A549 (cell line): Measurements from ENCODE around the gene UGT1A9.

Experiments used
- POLR2A ChIP-seq: IDR thresholded peaks from 2 replicates; pipeline ENCODE4 v1.6.1; 2012; ENCODE audit warnings: mild to moderate bottlenecking, low read length
- RAD21 ChIP-seq, 2 experiments: fragments of >200 bp in 1 of 2; sonication (Bioruptor Twin) in 1 of 2; formaldehyde crosslinking in 1 of 2; IDR thresholded peaks in 1 of 2; conservative IDR thresholded peaks in 1 of 2; 2 replicates in 1 of 2; 3 replicates in 1 of 2; pipeline ENCODE4 v1.6.1; 2012 to 2018; ENCODE audit warnings: inconsistent platforms in 1 of 2
- SMC3 ChIP-seq: fragments of >200 bp; sonication (Bioruptor Twin); formaldehyde crosslinking; IDR thresholded peaks from 3 replicates; pipeline ENCODE4 v1.6.1; 2018; ENCODE audit warnings: inconsistent platforms
- TF ChIP-seq, protein P1 (sequence below): fragments of >200 bp; sonication (Bioruptor Twin); formaldehyde crosslinking; IDR thresholded peaks from 3 replicates; pipeline ENCODE4 v1.5.1; 2016
- TF ChIP-seq, protein P2 (sequence below): IDR thresholded peaks from 2 replicates; pipeline ENCODE4 v1.6.1; 2012
- TF ChIP-seq, protein P3 (sequence below): fragments of 450-650 bp; IDR thresholded peaks from 2 replicates; pipeline ENCODE4 v1.6.1; 2014; ENCODE audit warnings: antibody characterized with exemption
- TF ChIP-seq, protein P4 (sequence below): fragments of 150-350 bp; IDR thresholded peaks from 2 replicates; pipeline ENCODE4 v1.6.1; 2014; ENCODE audit warnings: low read depth, mild to moderate bottlenecking, low read length

DNA sequence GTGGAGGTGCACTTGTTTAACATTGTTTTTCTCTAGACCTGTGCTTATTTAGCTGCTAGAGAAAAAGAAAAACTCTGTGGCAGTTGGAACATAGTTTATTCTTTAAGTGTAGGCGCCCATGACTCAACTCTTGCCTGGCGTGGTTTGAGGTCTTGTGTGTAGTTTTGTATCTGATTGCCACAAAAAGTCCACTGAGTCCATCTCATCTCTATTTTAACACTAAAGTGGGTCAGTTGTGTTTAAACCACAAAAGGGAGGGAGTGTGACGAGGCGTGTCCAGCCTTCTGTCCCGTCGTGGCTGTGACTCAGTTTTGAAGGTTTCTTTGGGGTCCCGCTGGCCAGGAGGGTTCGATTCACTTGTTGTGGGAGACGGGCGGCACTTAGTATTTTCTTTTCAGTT lies 15.3 kb upstream of the UGT1A9 start:
- TF ChIP-seq, protein P1, sequence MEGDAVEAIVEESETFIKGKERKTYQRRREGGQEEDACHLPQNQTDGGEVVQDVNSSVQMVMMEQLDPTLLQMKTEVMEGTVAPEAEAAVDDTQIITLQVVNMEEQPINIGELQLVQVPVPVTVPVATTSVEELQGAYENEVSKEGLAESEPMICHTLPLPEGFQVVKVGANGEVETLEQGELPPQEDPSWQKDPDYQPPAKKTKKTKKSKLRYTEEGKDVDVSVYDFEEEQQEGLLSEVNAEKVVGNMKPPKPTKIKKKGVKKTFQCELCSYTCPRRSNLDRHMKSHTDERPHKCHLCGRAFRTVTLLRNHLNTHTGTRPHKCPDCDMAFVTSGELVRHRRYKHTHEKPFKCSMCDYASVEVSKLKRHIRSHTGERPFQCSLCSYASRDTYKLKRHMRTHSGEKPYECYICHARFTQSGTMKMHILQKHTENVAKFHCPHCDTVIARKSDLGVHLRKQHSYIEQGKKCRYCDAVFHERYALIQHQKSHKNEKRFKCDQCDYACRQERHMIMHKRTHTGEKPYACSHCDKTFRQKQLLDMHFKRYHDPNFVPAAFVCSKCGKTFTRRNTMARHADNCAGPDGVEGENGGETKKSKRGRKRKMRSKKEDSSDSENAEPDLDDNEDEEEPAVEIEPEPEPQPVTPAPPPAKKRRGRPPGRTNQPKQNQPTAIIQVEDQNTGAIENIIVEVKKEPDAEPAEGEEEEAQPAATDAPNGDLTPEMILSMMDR: no peak
- no peak for TF ChIP-seq RAD21 (conservative IDR thresholded peaks at IDR 0.05 in 1 of 2, IDR thresholded peaks at IDR 0.05 in 1 of 2)
- TF ChIP-seq, protein P2, sequence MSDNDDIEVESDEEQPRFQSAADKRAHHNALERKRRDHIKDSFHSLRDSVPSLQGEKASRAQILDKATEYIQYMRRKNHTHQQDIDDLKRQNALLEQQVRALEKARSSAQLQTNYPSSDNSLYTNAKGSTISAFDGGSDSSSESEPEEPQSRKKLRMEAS: no peak
- no peak for TF ChIP-seq POLR2A
- TF ChIP-seq, protein P3, sequence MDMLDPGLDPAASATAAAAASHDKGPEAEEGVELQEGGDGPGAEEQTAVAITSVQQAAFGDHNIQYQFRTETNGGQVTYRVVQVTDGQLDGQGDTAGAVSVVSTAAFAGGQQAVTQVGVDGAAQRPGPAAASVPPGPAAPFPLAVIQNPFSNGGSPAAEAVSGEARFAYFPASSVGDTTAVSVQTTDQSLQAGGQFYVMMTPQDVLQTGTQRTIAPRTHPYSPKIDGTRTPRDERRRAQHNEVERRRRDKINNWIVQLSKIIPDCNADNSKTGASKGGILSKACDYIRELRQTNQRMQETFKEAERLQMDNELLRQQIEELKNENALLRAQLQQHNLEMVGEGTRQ: no peak
- no peak for TF ChIP-seq SMC3
- TF ChIP-seq, protein P4, sequence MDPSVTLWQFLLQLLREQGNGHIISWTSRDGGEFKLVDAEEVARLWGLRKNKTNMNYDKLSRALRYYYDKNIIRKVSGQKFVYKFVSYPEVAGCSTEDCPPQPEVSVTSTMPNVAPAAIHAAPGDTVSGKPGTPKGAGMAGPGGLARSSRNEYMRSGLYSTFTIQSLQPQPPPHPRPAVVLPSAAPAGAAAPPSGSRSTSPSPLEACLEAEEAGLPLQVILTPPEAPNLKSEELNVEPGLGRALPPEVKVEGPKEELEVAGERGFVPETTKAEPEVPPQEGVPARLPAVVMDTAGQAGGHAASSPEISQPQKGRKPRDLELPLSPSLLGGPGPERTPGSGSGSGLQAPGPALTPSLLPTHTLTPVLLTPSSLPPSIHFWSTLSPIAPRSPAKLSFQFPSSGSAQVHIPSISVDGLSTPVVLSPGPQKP: no peak
